Measurements from ENCODE around the gene ACTL6A.
"Not testable (repeated sequence)": the region's sequence is repeated elsewhere in the genome, so short reads cannot be mapped to it uniquely, and the experiment has no call there.

Gene ACTL6A

GRCh38 chr3:179562591-179563270, at the start of gene ACTL6A:
ACTL6A (plus strand) TSS chr3:179562926; CDS start chr3:179563093, 167 bp downstream.
- FAIRE-seq: peak; percentile 99

- no peak for FAIRE-seq
Measured at GRCh38 chr3:179513862-179514261, 48.9 kb upstream of the ACTL6A start.

- FAIRE-seq: not testable (repeated sequence)
Measured at GRCh38 chr3:179516461-179517251, 46.1 kb upstream of the ACTL6A start.

GRCh38 chr3:179526482-179526881, 36.2 kb upstream of the ACTL6A start:
- no peak for FAIRE-seq

- no peak for FAIRE-seq
Measured at GRCh38 chr3:179526989-179527391, 35.7 kb upstream of the ACTL6A start.

GRCh38 chr3:179528772-179529171, 34.0 kb upstream of the ACTL6A start:
- FAIRE-seq: no peak

- FAIRE-seq: no peak
Measured at GRCh38 chr3:179531576-179531975, 31.1 kb upstream of the ACTL6A start.

GRCh38 chr3:179533274-179533673, 29.5 kb upstream of the ACTL6A start:
- no peak for FAIRE-seq

- no peak for FAIRE-seq
Measured at GRCh38 chr3:179536256-179536655, 26.5 kb upstream of the ACTL6A start.

GRCh38 chr3:179541094-179541493, 21.6 kb upstream of the ACTL6A start:
- no peak for FAIRE-seq

GRCh38 chr3:179541596-179541995, 21.1 kb upstream of the ACTL6A start:
- no peak for FAIRE-seq

- FAIRE-seq: no peak
Measured at GRCh38 chr3:179542375-179542774, 20.4 kb upstream of the ACTL6A start.

GRCh38 chr3:179544981-179545645, 17.6 kb upstream of the ACTL6A start:
- FAIRE-seq: no peak

GRCh38 chr3:179546814-179547241, 15.9 kb upstream of the ACTL6A start:
- no peak for FAIRE-seq

- no peak for FAIRE-seq
Measured at GRCh38 chr3:179551349-179552105, 11.2 kb upstream of the ACTL6A start.

- peak; percentile 94 for FAIRE-seq
Measured at GRCh38 chr3:179558742-179559364, 3.9 kb upstream of the ACTL6A start.

GRCh38 chr3:179560791-179561190, 1.9 kb upstream of the ACTL6A start:
- FAIRE-seq: no peak

GRCh38 chr3:179563271-179563783, 601 bp downstream of the ACTL6A start:
- FAIRE-seq: no peak

GRCh38 chr3:179565496-179565895, 2.8 kb downstream of the ACTL6A start:
- no peak for FAIRE-seq

GRCh38 chr3:179580992-179581391, 18.3 kb downstream of the ACTL6A start:
- FAIRE-seq: no peak

- no peak for FAIRE-seq
Measured at GRCh38 chr3:179589143-179589542, 26.4 kb downstream of the ACTL6A start.

GRCh38 chr3:179590669-179591068, 27.9 kb downstream of the ACTL6A start:
- FAIRE-seq: no peak
